Activated T-cell treated with anti-CD3 and anti-CD28 coated beads, Interleukin-2, amount 50 U/mL, for 1 hour (primary cell): Measurements from ENCODE around the gene SLC12A2.

Experiments used
- DNase-seq: peaks from one replicate; pipeline ENCODE4 v3.0.0-alpha.2; 2020

Gene SLC12A2

DNA sequence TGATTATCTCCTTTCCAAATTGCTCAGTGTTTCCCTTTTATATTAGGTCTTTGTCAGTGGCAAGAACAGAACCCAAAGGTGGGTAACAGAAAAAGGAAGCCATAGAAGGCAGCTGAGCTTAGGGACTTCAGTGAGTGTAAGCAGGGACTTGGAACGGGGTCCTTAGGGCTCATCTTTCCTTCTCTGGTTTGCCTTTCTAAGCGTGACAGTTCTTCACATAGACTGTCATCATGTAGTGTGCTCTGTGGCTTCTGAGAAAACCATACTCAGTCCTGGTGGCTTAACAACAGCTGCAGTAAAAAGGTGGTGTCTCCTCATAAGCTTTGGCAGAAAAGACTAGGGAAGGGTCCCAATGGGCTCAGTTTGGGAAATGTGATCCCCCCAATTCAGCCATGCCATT lies 108.8 kb downstream of the SLC12A2 start:
- DNase-seq = no peak

DNA sequence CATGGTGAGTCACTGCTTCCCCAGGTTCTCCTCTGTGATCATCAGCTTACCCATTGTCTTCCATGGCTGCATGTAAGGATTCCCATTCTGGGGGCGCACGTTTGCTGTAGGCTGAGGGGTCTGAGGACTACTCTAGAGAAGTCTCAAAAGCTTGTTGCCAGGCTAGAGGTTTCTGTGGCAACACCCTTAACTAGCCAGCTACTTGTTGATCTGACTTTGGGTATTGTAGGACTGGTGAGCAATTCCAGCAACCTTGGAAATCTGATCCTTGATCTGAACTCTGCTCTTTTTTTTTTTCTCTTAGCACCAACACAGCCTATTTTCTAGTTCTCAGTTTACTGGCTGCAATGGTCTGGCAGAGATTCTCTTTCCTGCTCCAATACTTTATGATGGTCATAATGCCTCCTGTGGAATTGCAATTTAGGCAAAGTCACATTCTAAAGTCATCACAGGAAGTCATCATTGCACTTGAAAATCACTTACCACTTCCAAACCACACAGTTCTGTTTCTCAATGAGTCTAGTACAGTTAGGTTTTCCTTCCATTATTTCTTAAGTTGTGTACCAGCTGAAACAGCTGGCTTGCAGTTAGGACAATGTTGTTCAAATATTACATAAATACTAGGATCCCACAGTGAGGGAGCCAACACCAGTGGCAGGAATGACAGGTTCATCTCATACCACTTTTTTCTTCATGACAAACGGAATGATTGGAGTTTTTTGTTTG lies 110.3 kb downstream of the SLC12A2 start:
- no peak for DNase-seq

GRCh38 chr5:128195316-128195715 lies 111.8 kb downstream of the SLC12A2 start:
- no peak for DNase-seq

- no peak for DNase-seq
Observed at GRCh38 chr5:128196080-128196479, 112.5 kb downstream of the SLC12A2 start.

DNA sequence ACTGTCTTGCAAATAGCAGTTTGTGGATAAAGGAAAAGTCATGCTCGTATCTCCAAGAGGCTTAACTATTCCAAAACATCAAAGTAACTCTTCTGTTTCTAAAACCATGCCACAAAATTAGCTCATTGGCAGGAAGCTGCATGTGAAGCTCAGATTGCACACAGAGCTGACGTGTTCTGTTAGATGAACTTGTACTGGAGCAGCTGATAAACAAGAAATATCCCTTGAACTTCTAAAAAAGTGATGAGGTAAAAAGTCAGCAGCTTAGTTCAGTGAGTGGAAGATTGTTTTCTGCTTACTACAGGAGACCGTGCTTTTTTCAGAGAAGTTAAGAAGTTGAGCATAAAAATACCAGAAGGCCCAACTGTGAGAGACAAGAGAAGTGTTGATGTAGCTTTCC lies 113.2 kb downstream of the SLC12A2 start:
- no peak for DNase-seq

GRCh38 chr5:128197896-128198522 lies 114.4 kb downstream of the SLC12A2 start:
- DNase-seq = no peak

- DNase-seq = no peak
Observed at GRCh38 chr5:128199104-128199503, 115.5 kb downstream of the SLC12A2 start.

DNA sequence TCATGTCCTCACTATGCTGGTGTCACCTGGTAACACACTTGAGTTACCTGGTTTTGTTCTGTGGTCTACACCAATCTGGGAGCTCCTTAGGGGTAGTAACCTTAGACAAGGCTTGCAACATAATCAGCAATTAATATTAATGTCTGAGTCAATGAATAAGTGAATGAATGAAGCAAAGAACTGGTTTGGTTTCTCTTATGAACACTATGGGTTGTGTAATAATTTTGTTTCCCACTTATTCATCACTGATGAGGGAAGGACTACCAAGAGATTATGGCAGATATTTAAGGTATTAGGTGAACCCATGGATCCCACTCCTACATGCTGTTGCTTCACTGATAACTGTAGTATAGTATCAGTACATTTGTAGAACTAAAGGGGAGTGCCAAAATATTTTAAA lies 116.0 kb downstream of the SLC12A2 start:
- no peak for DNase-seq

DNA sequence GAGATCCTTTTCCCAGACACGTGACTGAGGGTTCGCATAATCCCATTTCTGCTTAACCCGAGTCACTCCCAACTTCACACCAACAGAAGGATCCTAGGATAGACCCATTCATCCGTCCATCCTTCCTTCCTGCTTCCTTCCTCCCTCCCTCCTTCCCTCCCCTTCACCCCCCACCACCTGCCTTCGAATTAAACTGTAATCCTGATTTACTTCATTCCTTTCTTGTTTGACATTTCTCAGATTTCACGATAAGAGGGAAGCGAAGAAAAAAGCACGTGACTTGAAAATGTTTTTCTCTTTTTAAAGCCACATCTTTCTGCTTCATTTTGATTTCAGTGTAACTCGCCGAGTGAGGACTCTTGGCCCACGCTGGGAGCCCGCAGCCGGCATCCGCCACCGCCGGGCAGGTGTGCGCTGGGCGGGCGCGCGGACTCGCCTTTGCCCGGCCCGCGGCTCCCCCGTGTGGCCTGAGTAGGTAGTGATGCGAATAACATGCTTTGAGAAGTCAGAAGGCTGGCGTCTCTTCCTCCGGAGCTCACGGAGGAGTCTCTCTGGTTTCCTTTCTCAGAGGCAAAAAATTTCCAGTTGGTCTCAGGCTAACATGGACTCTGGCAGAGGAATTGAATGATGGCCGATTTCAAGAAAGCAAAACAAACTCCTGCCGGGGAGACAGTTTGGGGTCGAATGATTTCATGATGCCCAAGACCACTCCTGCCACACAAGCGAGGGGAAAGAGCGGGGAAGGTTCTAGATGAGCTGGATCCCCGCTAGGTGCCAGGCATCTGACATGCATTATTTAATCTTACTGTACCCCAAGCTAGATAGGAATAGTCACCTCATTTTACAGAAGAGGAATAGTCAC lies 117.7 kb downstream of the SLC12A2 start:
- peak; percentile 84 for DNase-seq

GRCh38 chr5:128202320-128202719 lies 118.8 kb downstream of the SLC12A2 start:
- no peak for DNase-seq

- DNase-seq = no peak
Observed at GRCh38 chr5:128208436-128208835, 124.9 kb downstream of the SLC12A2 start.

- no peak for DNase-seq
Observed at GRCh38 chr5:128212191-128212806, 128.7 kb downstream of the SLC12A2 start.

- no peak for DNase-seq
Observed at GRCh38 chr5:128213340-128213739, 129.8 kb downstream of the SLC12A2 start.

DNA sequence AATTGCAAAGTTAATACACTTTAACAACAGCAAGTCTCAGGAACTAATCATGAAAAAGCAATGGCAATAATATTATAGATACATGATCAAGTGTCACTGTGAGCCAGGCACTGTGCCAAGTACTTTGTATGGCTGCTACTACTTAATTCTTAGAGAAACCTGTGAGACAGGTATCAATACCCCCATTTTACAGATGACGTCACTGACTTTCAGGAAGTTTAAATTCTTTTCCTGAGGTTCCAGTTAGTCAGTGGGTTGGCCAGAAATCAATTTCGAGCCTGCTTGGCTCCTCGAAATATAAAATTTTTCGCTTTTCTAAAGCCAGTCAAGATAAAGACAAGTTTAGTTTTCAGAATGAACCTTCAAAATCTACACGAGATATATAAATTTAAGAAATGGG lies 130.3 kb downstream of the SLC12A2 start:
- DNase-seq = no peak

- no peak for DNase-seq
Observed at GRCh38 chr5:128216285-128216684, 132.7 kb downstream of the SLC12A2 start.

DNA sequence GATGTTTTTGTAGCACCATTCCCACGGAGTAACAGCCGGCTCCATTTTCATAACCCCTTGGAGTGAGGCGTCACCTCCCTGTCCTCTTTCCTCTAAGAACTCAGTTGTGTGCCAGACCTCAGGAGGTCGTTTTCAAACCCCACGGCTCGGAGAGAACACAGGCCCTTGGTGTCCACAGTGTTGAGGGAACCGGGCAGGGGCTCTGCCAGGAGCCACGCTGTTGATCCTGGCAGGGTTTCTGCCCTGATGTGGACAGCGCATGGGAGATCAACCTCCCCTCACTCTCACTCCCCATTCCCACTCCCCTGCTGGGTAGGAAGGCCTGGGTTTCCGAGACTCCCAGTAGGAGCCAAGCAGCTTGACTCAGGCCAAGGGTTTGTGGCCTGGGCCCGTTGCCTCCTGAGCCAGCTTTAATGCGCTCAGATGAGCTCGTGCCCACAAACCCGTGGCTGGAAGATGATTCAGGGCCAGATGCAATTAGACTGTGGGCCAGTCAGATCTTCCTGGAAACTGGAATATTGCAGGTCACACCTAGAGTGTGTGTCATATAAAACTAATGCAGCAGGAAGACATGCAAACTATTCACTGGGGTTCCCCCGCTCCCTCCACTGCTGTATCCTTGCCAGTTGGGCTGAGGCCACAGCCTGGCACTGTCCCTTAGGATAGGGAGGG lies 133.4 kb downstream of the SLC12A2 start:
- no peak for DNase-seq

DNA sequence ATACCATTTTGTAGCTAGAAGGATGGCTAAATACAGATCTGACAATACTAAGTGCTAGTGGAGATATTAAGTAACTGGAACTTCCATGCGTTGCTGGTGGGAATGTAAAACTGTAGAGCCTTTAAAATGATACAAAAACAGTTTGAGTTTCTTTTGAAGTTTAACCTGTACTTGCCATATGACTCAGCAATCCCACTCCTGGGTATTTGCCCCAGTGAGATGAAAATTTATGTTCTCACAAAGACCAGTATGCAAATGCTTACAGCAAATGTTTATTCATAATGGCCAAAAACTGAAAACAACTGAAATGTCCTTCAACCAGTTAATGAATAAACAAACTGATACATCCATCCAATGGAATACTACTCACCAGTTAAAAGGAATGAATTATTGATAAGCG lies 137.3 kb downstream of the SLC12A2 start:
- no peak for DNase-seq

- DNase-seq = no peak
Observed at GRCh38 chr5:128224336-128224735, 140.8 kb downstream of the SLC12A2 start.

GRCh38 chr5:128225245-128226030 lies 141.9 kb downstream of the SLC12A2 start:
- no peak for DNase-seq

DNA sequence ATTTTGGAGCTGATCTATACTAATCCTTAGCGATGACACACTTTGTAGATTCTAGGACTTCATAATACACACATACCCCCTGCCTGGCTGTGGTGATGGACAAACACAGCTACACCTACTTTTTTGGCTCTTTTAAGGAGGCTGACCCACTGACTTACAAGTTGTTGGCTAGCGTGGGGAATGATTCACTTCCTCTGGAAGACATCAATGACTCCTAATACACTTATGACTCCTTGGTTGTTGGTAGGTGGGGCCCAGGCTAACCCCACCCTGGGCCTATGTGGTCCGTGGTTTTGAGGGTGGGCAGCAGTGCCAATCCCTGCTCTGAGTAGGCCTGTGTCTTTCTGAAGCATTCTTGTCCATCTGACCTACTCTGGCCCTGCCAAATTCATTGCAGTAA lies 144.4 kb downstream of the SLC12A2 start:
- no peak for DNase-seq

DNA sequence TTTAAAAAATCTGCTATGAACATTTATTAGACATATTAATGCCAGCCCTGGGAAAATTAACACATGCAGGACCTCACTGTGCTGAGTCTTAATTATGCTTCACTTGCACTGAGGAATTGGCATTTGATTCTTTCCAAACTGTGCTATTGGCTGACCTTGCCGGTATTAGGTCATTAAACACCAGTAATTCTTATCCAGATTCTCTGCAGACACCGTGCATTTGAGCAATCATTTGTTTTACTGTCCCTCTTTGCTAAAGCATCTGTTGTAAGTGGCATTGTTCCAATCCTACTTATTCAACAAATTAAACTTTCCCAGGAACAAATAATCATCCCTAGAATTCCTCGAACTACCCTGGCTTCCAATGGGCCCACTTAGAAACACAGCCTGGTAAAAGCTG lies 145.0 kb downstream of the SLC12A2 start:
- DNase-seq = no peak
